Measurements from ENCODE around the gene SEPTIN10.
A peak's percentile ranks its signal among the peaks of the same experiment; 100 is the strongest.

Gene SEPTIN10

DNA sequence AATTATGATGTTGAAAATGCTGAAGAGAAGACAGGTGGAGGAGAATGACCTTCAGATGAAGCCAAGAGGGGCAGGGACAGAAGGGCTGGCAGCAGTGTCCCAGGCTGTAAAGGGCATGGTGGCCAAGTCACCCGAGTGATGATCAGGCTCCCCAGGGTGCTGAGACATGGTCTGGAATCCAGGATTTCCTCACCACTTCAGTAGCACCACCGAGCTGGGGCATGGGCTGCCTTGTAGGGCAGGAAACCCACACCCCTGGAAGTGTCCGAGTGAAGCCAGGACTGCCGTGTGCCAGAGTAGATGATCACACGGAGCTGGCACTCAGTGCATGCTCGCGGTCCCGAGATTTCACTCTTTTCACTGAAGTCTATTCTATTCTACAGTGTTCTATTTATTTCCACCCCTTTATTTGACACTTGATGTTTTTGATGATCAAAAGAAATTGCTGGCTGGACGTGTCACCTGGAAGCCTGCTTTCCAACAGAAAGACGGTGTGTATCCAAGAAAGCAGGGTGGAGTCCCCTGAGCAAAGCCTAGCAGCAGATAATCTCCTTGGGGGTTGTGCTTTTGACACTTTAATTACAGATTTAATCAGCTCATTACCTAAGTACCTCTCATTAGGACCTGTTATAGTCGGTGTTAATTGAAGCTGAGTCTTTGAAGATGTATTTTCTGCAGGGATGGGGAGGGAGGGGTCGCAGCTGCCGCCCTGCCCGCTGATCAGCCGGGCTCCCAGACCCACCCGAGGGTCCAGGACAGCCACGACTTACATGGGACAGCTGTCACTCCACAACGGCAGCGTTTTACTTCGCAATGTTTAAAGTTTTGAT is 92.3 kb downstream of the SEPTIN10 start:
- no peak for DNase-seq

DNA sequence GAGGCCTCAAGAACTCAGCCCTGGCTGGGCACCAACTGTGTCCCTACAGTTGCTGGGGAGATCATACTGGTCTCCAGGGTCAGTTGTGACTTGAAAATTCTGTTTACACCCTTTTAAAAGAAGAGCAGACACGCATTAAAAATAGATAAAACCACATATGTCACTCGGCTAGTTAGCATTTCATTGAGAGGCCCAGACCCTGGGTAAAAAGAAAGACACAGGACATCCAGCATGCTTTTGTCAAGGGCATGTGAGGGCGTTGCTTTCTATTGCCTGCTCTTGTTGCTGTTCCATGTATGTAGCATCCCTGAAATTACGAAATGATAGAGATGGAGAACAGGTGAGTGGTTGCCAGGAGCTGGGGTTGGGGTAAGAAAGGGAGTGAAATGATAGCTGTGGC is 94.3 kb downstream of the SEPTIN10 start:
- no peak for DNase-seq

DNA sequence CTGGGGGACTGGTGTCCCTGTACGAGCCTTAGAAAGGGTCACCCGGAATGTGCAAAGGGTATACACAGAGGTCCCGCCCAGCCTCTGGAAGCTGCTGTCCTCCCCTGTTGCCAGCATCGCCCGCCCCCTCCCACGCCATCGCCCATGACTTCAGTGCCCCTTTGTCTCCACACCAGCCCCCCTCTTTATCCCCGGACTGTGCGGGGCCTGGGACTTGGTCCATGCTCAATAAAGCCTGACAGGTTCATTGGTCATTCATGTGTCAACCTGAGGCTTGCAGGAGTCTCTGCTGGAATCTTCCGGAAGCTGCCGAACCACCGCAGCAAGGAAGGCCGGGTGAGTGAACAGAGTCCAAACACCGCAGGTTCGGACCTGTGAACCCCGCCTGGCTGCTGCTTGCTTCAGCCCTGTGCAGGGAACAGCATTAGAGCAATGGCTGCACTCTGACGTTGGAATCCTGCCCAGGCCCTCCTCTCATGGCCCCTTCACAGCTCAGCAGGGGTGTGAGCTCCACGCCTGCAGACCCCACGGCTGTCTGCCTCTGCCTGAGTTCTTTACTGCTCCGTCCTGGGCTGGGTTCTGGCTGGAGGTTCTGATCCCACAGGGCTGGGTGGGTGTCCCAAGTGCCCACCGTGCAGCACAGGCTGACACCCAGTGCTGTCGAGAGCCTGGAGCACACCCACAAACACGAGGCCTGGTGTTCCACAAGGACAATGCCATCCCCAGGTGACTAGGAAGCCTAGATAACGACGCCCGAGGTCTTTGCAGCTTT is 96.5 kb downstream of the SEPTIN10 start:
- DNase-seq: no peak

DNA sequence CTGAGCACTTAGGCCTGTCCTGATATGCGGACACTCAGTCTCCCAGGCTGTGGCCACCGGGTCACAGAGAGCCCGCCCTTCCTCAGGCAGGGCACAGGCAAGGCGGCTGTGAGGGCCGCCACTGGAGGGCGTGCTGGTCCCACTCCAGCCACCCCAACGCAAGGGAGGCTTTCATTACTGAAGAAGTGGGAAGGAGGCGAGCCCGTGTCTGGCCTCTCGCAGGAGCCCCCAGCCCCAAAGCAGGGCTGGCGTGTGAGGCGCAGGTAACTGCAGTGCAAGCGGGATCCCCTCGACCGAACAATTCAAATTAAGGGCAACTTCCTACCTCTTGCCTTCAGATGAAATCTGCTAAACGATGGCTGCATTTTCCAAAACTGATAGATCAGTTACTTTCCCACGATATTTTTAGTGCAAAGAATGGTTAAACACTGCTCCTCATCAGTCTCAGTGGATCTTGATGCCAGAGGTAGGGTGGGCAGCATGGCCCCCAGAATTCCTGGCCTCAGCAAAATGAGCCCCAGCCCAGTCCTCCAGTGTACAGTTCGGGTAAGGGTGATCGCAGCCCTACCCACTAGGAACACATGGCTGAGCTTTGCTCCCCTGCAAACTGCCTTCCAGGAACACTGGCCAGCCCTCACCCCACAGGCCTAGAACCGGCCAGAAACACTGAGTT is 97.2 kb downstream of the SEPTIN10 start:
- no peak for DNase-seq

GRCh38 chr2:109514857-109515256 is 98.9 kb downstream of the SEPTIN10 start:
- no peak for DNase-seq

DNA sequence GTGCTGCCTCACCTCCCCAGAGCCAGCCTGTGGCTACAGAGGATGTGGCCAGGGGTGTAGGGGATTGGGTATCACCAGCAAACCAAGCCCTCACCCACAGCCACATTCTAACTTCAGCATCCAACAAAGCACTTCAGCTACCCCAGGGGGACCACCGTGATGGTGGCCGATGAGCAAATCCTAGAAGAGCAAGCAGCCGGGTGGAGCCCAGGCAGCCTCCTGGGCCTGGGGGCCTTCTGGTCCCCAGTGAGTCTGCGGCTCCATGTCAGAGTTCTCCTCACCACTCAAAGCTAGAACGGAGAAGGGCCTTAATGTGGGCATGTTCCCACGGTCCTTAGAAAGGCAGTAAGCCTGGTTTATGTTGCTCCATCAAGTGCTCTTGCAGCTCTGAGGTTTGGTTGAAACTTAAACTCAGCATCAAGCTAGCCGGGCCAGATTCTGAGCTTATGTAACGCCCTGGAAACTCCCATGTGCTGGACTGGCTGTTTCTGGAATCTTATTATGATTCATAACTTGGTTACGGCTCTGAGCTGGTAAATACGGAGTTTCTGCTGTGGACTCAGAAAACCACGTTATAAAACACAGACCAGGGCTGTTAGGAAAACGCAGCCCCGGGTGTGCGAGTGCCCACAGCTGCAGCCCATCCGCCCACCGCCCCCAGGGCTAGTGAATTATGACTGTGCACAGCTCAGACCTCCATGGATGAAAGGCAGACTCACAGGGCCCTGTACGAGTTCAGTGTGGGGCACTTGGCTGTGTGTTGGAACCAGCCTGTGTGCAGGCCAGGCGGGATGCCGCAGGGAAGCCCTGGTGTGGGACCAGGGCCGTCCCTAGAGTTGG is 99.8 kb downstream of the SEPTIN10 start:
- no peak for DNase-seq

DNA sequence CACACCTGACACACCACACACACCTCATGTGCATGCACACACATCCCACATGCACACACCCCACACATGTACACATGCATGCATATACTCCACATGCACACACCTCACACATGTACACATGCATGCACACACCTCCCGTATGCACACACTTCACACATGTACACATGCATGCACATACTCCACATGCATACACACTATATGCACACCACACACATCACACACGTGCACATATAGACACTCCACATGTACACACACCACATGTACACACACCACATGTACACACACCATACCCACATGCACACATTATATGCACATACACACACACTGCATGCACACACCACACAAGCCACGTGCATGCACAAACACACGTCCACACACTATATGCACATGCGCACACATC is 100.5 kb downstream of the SEPTIN10 start:
- no peak for DNase-seq

- no peak for DNase-seq
Observed at GRCh38 chr2:109512076-109512475, 101.7 kb downstream of the SEPTIN10 start.

DNA sequence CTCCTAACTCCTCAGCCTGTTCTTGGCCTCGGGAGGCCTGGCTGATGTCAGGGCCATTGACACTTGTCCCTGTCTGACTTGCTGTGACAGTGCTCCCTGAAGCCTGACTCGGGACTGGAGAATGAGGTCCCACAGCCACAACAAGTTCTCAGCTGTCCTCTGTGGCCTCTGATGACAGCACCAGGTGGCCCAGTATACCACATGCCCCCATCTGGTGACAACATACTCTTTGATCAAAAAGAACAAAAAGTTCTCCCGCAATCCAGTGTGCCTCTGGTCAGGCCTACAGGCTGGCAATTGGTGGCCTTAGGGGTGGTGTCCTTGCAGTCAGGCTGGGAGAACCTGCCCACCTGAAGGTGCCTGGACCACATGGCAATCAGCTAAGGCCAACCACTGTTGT is 102.6 kb downstream of the SEPTIN10 start:
- DNase-seq: no peak

GRCh38 chr2:109510136-109511028 is 103.4 kb downstream of the SEPTIN10 start:
- DNase-seq: peak; percentile 69 to 70

GRCh38 chr2:109508556-109508955 is 105.2 kb downstream of the SEPTIN10 start:
- no peak for DNase-seq

- no peak for DNase-seq
Observed at GRCh38 chr2:109507828-109508227, 105.9 kb downstream of the SEPTIN10 start.

DNA sequence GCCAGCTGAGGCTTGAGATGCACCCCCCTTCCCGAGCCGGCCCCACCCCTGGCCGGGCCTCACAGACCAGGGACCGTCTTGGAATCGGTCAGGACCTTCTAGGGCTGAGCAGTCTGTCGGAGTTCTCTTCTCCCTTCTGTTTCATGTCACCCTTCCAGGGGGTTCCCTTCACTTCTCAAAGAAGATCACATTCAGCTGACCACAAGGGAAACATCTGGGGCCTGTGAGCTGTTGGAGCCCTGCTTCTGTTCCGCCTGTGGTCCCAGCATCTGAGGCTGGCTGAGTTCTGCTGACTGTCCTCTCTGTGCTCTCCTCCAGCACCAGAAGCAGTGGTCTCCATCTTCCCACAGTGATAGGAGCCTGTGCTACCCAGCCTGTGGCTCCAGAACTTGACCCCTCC is 106.5 kb downstream of the SEPTIN10 start:
- DNase-seq: no peak

- DNase-seq: no peak
Observed at GRCh38 chr2:109503191-109503590, 110.6 kb downstream of the SEPTIN10 start.

GRCh38 chr2:109501461-109501860 is 112.3 kb downstream of the SEPTIN10 start:
- DNase-seq: no peak

GRCh38 chr2:109500910-109501309 is 112.9 kb downstream of the SEPTIN10 start:
- DNase-seq: no peak

GRCh38 chr2:109499566-109499965 is 114.2 kb downstream of the SEPTIN10 start:
- no peak for DNase-seq

DNA sequence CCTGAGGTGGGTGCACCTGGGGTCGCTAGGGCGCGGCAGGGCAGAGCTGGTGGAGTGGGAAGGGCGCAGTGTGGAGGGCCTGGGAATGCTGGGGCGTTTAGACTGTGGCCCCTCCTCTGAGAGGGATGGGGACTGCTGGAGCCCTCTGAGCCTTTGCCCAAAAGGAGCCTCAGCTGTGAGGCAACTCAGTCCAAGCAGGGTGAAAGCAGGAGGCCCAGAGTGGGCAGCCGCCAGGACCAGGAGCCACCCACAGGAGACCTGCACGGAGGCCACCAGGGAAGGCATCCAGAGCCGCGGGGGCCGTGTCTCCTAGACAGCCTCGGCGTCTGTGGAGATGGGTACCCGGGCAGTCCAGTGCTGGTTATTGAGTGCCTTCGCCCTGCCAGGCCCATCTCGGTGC is 114.9 kb downstream of the SEPTIN10 start:
- no peak for DNase-seq

- DNase-seq: no peak
Observed at GRCh38 chr2:109497911-109498870, 115.6 kb downstream of the SEPTIN10 start.

- DNase-seq: no peak
Observed at GRCh38 chr2:109497463-109497862, 116.3 kb downstream of the SEPTIN10 start.

All from stimulated activated CD4-positive, alpha-beta T cell treated with anti-CD3 and anti-CD28 coated beads, Interleukin-4, amount 100 ng/mL, for 4 hours (primary cell).